K562 (cell line): Measurements from ENCODE around the gene YARS1. TPM values are rescaled to one million over a fixed set of nuclear protein-coding genes. Genes with fewer than 3 reads are reported as not detected.

Experiments used
- ARID2 ChIP-seq: fragments of 450-650 bp; IDR thresholded peaks from 2 replicates; pipeline ENCODE4 v1.6.1; 2017; ENCODE audit warnings: antibody characterized with exemption, mild to moderate bottlenecking
- BCOR ChIP-seq: fragments of 450-650 bp; IDR thresholded peaks from 2 replicates; pipeline ENCODE4 v1.6.1; 2016
- E2F4 ChIP-seq: sonication (generic); formaldehyde crosslinking; IDR thresholded peaks from 2 replicates; pipeline ENCODE4 v1.8.0; 2022; ENCODE audit warnings: mild to moderate bottlenecking, low read depth, missing genetic modification reagents
- ELF4 ChIP-seq: fragments of 450-650 bp; formaldehyde crosslinking; IDR thresholded peaks from 2 replicates; pipeline ENCODE4 v1.4.0; 2022; ENCODE audit warnings: missing genetic modification characterization
- GABPB1 ChIP-seq: sonication (generic); formaldehyde crosslinking; IDR thresholded peaks from 2 replicates; pipeline ENCODE4 v1.8.0; 2022; ENCODE audit warnings: mild to moderate bottlenecking, missing genetic modification reagents
- NCOR1 ChIP-seq: fragments of 450-650 bp; IDR thresholded peaks from 2 replicates; pipeline ENCODE4 v1.6.1; 2016; ENCODE audit warnings: mild to moderate bottlenecking, moderate library complexity
- NR4A1 ChIP-seq, 2 experiments: fragments of 250-450 bp in 1 of 2; fragments of 450-650 bp in 1 of 2; sonication (Bioruptor Pico) in 1 of 2; IDR thresholded peaks; 2 replicates each; pipeline versions ENCODE4 v1.4.0 to v1.6.1; 2016 to 2020; ENCODE audit warnings: mild to moderate bottlenecking in 2 of 2, missing compliant biosample characterization in 1 of 2, missing genetic modification characterization in 1 of 2, moderate library complexity in 1 of 2
- PREB ChIP-seq: sonication (generic); formaldehyde crosslinking; IDR thresholded peaks from 2 replicates; pipeline ENCODE4 v1.8.1; 2023; ENCODE audit warnings: mild to moderate bottlenecking, missing genetic modification reagents
- RAD51 ChIP-seq: fragments of 450-650 bp; IDR thresholded peaks from 2 replicates; pipeline ENCODE4 v1.7.1; 2016; ENCODE audit warnings: low read depth, mild to moderate bottlenecking, borderline replicate concordance
- TRIM28 ChIP-seq: fragments of 450-650 bp; IDR thresholded peaks from 2 replicates; pipeline ENCODE4 v1.6.1; 2017
- YY1 ChIP-seq, 3 experiments: IDR thresholded peaks; 2 replicates each; pipeline ENCODE4 v1.6.1; 2011; ENCODE audit warnings: low read length in 2 of 3, mild to moderate bottlenecking in 2 of 3, moderate library complexity in 2 of 3, borderline replicate concordance in 1 of 3, control low read depth in 1 of 3, low read depth in 1 of 3; ENCODE audit not compliant: insufficient read depth in 3 of 3, insufficient replicate concordance in 2 of 3, control insufficient read depth in 1 of 3, insufficient read length in 1 of 3; ENCODE audit errors: extremely low read depth in 1 of 3
- ZNF407 ChIP-seq: fragments of 450-650 bp; IDR thresholded peaks from 2 replicates; pipeline ENCODE4 v1.6.1; 2016; ENCODE audit warnings: low read depth
- ZNF589 ChIP-seq: fragments of 200-800 bp; sonication (Bioruptor generic); IDR thresholded peaks from 2 replicates; pipeline ENCODE4 v1.6.1; 2016; ENCODE audit warnings: low read depth, missing genetic modification characterization, missing compliant biosample characterization
- polyA plus RNA-seq, 8 experiments: library from polyadenylated mRNA; depleted of rRNA in 4 of 8; stranded (reverse) in 5 of 8; unstranded in 3 of 8; fragments of >200 nt; fragmentation: Nextera tagmentation in 2 of 8; fragmentation: Illumina TruSeq in 1 of 8; extraction: Ambion mirVana in 2 of 8; extraction: Trizol in 1 of 8; gene quantifications; 2 replicates each; pipeline versions ENCODE4 v1.2.1 to v1.2.3, GENCODE V29; 2011 to 2014; ENCODE audit warnings: inconsistent platforms in 1 of 8, missing spikeins in 1 of 8
- total RNA-seq, 7 experiments: library from RNA; depleted of rRNA in 6 of 7; stranded (reverse); fragments of >200 nt in 6 of 7; fragmentation: Illumina TruSeq in 2 of 7; extraction: Trizol in 2 of 7; gene quantifications; 2 replicates each; pipeline versions ENCODE4 v1.2.1 to v1.2.3, GENCODE V29; 2011 to 2021; ENCODE audit warnings: low replicate concordance in 1 of 7
- TF ChIP-seq, protein P1 (sequence below): IDR thresholded peaks from 2 replicates; pipeline ENCODE4 v1.6.1; 2016; ENCODE audit warnings: missing genetic modification characterization, missing compliant biosample characterization

YARS1 gene
- total and polyA plus RNA-seq, 9 of the 15 experiments (the other 6 are each of a cell fraction or from before 2014, with no cell fraction given): 66.2 to 336 (median 201) TPM

DNA sequence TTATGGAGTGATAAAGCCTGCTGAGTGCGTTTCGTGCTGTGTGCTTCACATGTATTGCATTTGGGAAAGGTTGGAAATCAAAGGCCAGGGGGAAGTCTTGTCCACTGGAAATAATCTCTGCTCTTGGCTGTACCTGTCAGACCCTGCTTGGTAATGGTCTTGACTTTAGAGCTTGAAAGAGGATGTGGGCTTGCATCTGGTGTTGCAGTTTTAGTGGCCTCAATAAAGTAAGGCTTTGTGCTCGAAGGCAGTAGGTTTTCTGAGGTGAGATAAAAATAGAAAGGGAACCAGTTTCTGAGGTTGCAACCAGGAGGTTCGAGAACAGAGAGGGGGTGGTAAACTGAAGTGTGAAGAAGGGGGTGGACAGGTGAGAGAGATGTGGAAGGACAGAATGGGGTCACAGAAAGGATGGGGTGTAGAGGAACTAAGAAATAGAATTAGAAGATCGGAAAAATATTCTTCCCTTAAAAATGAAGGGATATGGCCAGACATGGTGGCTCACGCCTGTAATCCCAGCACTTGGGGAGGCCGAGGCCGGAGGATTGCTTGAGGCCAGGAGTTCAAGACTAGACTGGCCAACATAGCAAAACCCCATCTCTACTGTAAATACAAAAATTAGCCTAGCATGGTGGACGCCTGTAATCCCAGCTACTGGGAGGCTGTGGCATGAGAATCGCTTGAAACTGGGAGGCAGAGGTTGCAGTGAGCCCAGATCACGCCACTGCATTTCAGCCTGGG, 1.8 kb upstream of the YARS1 start (continued):
- no peak for TF ChIP-seq ZNF407
- TF ChIP-seq YY1 (IDR thresholded peaks at IDR 0.05; ENCODE audit: borderline replicate concordance in 1 of 3, control insufficient read depth in 1 of 3, extremely low read depth in 1 of 3, insufficient read depth in 3 of 3, insufficient read length in 1 of 3, insufficient replicate concordance in 2 of 3, low read depth in 1 of 3, low read length in 2 of 3): no peak
- TF ChIP-seq ZNF589 (CRISPR knock-in tag): no peak
- TF ChIP-seq, protein P1, sequence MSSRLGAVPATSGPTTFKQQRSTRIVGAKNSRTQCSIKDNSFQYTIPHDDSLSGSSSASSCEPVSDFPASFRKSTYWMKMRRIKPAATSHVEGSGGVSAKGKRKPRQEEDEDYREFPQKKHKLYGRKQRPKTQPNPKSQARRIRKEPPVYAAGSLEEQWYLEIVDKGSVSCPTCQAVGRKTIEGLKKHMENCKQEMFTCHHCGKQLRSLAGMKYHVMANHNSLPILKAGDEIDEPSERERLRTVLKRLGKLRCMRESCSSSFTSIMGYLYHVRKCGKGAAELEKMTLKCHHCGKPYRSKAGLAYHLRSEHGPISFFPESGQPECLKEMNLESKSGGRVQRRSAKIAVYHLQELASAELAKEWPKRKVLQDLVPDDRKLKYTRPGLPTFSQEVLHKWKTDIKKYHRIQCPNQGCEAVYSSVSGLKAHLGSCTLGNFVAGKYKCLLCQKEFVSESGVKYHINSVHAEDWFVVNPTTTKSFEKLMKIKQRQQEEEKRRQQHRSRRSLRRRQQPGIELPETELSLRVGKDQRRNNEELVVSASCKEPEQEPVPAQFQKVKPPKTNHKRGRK (tag): no peak
- 0 out of 2 replicates have a peak, but pooled peaks have one; percentile 10 for TF ChIP-seq PREB (CRISPR knock-in tag)
- TF ChIP-seq ARID2: no peak
- TF ChIP-seq BCOR: peak; percentile 45; the same call in 1 of the 2 replicates
- no peak for TF ChIP-seq TRIM28
- TF ChIP-seq NR4A1 (CRISPR knock-in tag; IDR thresholded peaks at IDR 0.05): no peak
- no peak for TF ChIP-seq NR4A1 (tag; IDR thresholded peaks at IDR 0.05)
- TF ChIP-seq ELF4 (CRISPR knock-in tag): 0 out of 2 replicates have a peak, but pooled peaks have one; percentile 32
- no peak for TF ChIP-seq NCOR1
- TF ChIP-seq GABPB1 (CRISPR knock-in tag): no peak
- TF ChIP-seq RAD51: no peak
- no peak for TF ChIP-seq E2F4 (CRISPR knock-in tag)
